Measurements from ENCODE around the gene TFAP2B. TPM values are rescaled to one million over a fixed set of nuclear protein-coding genes. Genes with fewer than 3 reads are reported as not detected.

Gene TFAP2B
- not detected for total RNA-seq
- long read RNA-seq = 0 reads

- H3K4me3 ChIP-seq = peak within 1 kb of the TSS in 1 of 3 donors; percentile 11
These were observed at the start of gene TFAP2B for GRCh38 chr6:50818673-50819072. TFAP2B (plus strand) TSS chr6:50818871; CDS start chr6:50818892, 21 bp downstream.

GRCh38 chr6:50778696-50779095, 40.0 kb upstream of the TFAP2B start:
- Histone ChIP-seq H3K27me3 (no peaks in the 10 kb centered on the region), H3K9me3 (no peaks in the 10 kb centered on the region), H3K4me1 (no peaks in the 10 kb centered on the region), H3K36me3 (no peaks in the 10 kb centered on the region), H3K4me3 (no peak overlapping the region), H3K27ac (no peak overlapping the region)
- intact Hi-C loops (cut with DNase I) = no loop called here
- no peak for TF ChIP-seq CTCF (IDR thresholded peaks at IDR 0.05)
- TF ChIP-seq POLR2A (IDR thresholded peaks at IDR 0.05) = no peak
- no peak for DNase-seq
- ATAC-seq = no peak

More at GRCh38 chr6:50818673-50819072, at the start of gene TFAP2B:
- H3K27ac ChIP-seq = no peak within 1 kb of the TSS
- peaks cover 0 to 8% (median 3%) of the 10 kb centered on the region in 4 donors for H3K4me1 ChIP-seq
- ATAC-seq (no peak), DNase-seq (no peak)
- intact Hi-C loops (cut with DNase I) = loop anchor here in 1 of 2 donors (10.0 kb wide), 2 partner anchors 536 to 726 kb away; no protein-coding TSS in a partner anchor
- H3K27me3 ChIP-seq = peaks cover 9 to 66% of the 10 kb centered on the region in 2 donors
- TF ChIP-seq POLR2A (IDR thresholded peaks at IDR 0.05) (no peak), CTCF (IDR thresholded peaks at IDR 0.05) (no peak)
- 6% methylated on average over 7 of the region's 7 CpGs for WGBS (ENCODE audit: insufficient coverage, low coverage, low lambda C conversion rate, missing lambda C conversion rate)
- no peaks in the 10 kb centered on the region for H3K9me3 ChIP-seq
- no peaks in the 10 kb centered on the region for H3K36me3 ChIP-seq

- no peak for DNase-seq
- ATAC-seq = no peak
- H3K27me3 ChIP-seq = no peaks in the 10 kb centered on the region
- TF ChIP-seq CTCF (IDR thresholded peaks at IDR 0.05) = no peak
- TF ChIP-seq POLR2A (IDR thresholded peaks at IDR 0.05) = no peak
- H3K4me1 ChIP-seq = no peaks in the 10 kb centered on the region
- H3K4me3 ChIP-seq = no peak overlapping the region
- H3K9me3 ChIP-seq = no peaks in the 10 kb centered on the region
- no peak overlapping the region for H3K27ac ChIP-seq
- no peaks in the 10 kb centered on the region for H3K36me3 ChIP-seq
- intact Hi-C loops (cut with DNase I) = no loop called here
- 82% methylated on average over 5 of the region's 5 CpGs for WGBS (ENCODE audit: insufficient coverage, low coverage, low lambda C conversion rate, missing lambda C conversion rate)
These were observed 38.3 kb upstream of the TFAP2B start for GRCh38 chr6:50780382-50780781.

GRCh38 chr6:50785921-50786320, 32.8 kb upstream of the TFAP2B start:
- H3K27me3 ChIP-seq = no peaks in the 10 kb centered on the region
- no peaks in the 10 kb centered on the region for H3K4me1 ChIP-seq
- DNase-seq (no peak), ATAC-seq (no peak)
- H3K4me3 ChIP-seq = no peak overlapping the region
- no peaks in the 10 kb centered on the region for H3K9me3 ChIP-seq
- no peaks in the 10 kb centered on the region for H3K36me3 ChIP-seq
- WGBS (ENCODE audit: insufficient coverage, low coverage, low lambda C conversion rate, missing lambda C conversion rate) = 44% methylated on average over 1 of the region's 1 CpG
- intact Hi-C loops (cut with DNase I) = no loop called here
- H3K27ac ChIP-seq = no peak overlapping the region
- TF ChIP-seq POLR2A (IDR thresholded peaks at IDR 0.05) (no peak), CTCF (IDR thresholded peaks at IDR 0.05) (no peak)

Measured in right lobe of liver (tissue), 6 donors.